ENCODE data around the gene IFITM10. TPM values are rescaled to one million over a fixed set of nuclear protein-coding genes. Genes with fewer than 3 reads are reported as not detected.

The IFITM10 gene
- total and polyA plus RNA-seq, 2 experiments from 2014 or later, result 0.89 to 1.4 TPM

GRCh38 chr11:1737080-1737757 is 13.2 kb downstream of the IFITM10 start:
- 82% methylated on average over 6 of the region's 6 CpGs for WGBS (ENCODE audit: low lambda C conversion rate, missing lambda C conversion rate)
- H3K4me1 ChIP-seq (ENCODE audit: insufficient read depth), result no peaks in the 10 kb centered on the region
- no peak overlapping the region for H3K27ac ChIP-seq
- no peaks in the 10 kb centered on the region for H3K9me2 ChIP-seq (replicated peaks; ENCODE audit: insufficient read depth)
- no peak for DNase-seq (ENCODE audit: low spot score)
- no peak overlapping the region for H2AFZ ChIP-seq
- H3K4me3 ChIP-seq, result no peak overlapping the region
- no peaks in the 10 kb centered on the region for H3K79me2 ChIP-seq
- H3K36me3 ChIP-seq (replicated peaks; ENCODE audit: insufficient read depth, low read depth), result no peaks in the 10 kb centered on the region
- H3K9me3 ChIP-seq (ENCODE audit: low read depth), result no peaks in the 10 kb centered on the region
- peaks cover 6% of the 10 kb centered on the region for H3K27me3 ChIP-seq
- no peaks in the 10 kb centered on the region for H4K20me1 ChIP-seq (ENCODE audit: insufficient read depth, poor library complexity, severe bottlenecking)
- H3K4me2 ChIP-seq, result no peak overlapping the region
- TF ChIP-seq EZH2phosphoT487 (IDR thresholded peaks at IDR 0.05; ENCODE audit: low read depth, severe bottlenecking, unreplicated experiment), result no peak
- TF ChIP-seq CTCF (IDR thresholded peaks at IDR 0.05; ENCODE audit: poor library complexity), result no peak
- TF ChIP-seq EZH2 (IDR thresholded peaks at IDR 0.05; ENCODE audit: borderline replicate concordance), result no peak

GRCh38 chr11:1736447-1736992 is 13.9 kb downstream of the IFITM10 start:
- Histone ChIP-seq H3K4me1 (ENCODE audit: insufficient read depth) (no peaks in the 10 kb centered on the region), H2AFZ (no peak overlapping the region), H3K9me3 (ENCODE audit: low read depth) (no peaks in the 10 kb centered on the region), H4K20me1 (ENCODE audit: insufficient read depth, poor library complexity, severe bottlenecking) (no peaks in the 10 kb centered on the region), H3K27ac (no peak overlapping the region), H3K9me2 (replicated peaks; ENCODE audit: insufficient read depth) (no peaks in the 10 kb centered on the region), H3K4me2 (no peak overlapping the region), H3K79me2 (no peaks in the 10 kb centered on the region), H3K4me3 (no peak overlapping the region), H3K36me3 (replicated peaks; ENCODE audit: insufficient read depth, low read depth) (no peaks in the 10 kb centered on the region), H3K27me3 (peaks cover 6% of the 10 kb centered on the region)
- 70% methylated on average over 3 of the region's 3 CpGs for WGBS (ENCODE audit: low lambda C conversion rate, missing lambda C conversion rate)
- DNase-seq (ENCODE audit: low spot score), result no peak
- TF ChIP-seq EZH2 (IDR thresholded peaks at IDR 0.05; ENCODE audit: borderline replicate concordance) (no peak), CTCF (IDR thresholded peaks at IDR 0.05; ENCODE audit: poor library complexity) (no peak), EZH2phosphoT487 (IDR thresholded peaks at IDR 0.05; ENCODE audit: low read depth, severe bottlenecking, unreplicated experiment) (no peak)

GRCh38 chr11:1735271-1735670 is 15.1 kb downstream of the IFITM10 start:
- peaks cover 6% of the 10 kb centered on the region for H3K27me3 ChIP-seq
- no peaks in the 10 kb centered on the region for H3K9me2 ChIP-seq (replicated peaks; ENCODE audit: insufficient read depth)
- no peak overlapping the region for H3K4me3 ChIP-seq
- H4K20me1 ChIP-seq (ENCODE audit: insufficient read depth, poor library complexity, severe bottlenecking), result no peaks in the 10 kb centered on the region
- 93% methylated on average over 16 of the region's 16 CpGs for WGBS (ENCODE audit: low lambda C conversion rate, missing lambda C conversion rate)
- no peak for DNase-seq (ENCODE audit: low spot score)
- H3K27ac ChIP-seq, result no peak overlapping the region
- no peak for TF ChIP-seq CTCF (IDR thresholded peaks at IDR 0.05; ENCODE audit: poor library complexity)
- H3K36me3 ChIP-seq (replicated peaks; ENCODE audit: insufficient read depth, low read depth), result no peaks in the 10 kb centered on the region
- no peaks in the 10 kb centered on the region for H3K79me2 ChIP-seq
- no peaks in the 10 kb centered on the region for H3K4me1 ChIP-seq (ENCODE audit: insufficient read depth)
- H3K9me3 ChIP-seq (ENCODE audit: low read depth), result no peaks in the 10 kb centered on the region
- H3K4me2 ChIP-seq, result no peak overlapping the region
- no peak overlapping the region for H2AFZ ChIP-seq
